Stimulated activated CD8-positive, alpha-beta memory T cell treated with anti-CD3 and anti-CD28 coated beads, Interleukin-2, amount 100 ng/mL, for 1 hour (primary cell): Measurements from ENCODE around the gene EEFSEC.

Experiments used
- DNase-seq, 2 donors: peaks; one replicate each; pipeline ENCODE4 v3.0.0-alpha.2; 2020; ENCODE audit warnings: low read depth in 2 of 2

Gene EEFSEC

GRCh38 chr3:128351546-128351945, 198.3 kb downstream of the EEFSEC start:
- DNase-seq = no peak

- DNase-seq = no peak
These were observed 199.0 kb downstream of the EEFSEC start for GRCh38 chr3:128352326-128352725.

GRCh38 chr3:128353361-128353965, 200.2 kb downstream of the EEFSEC start:
- no peak for DNase-seq

GRCh38 chr3:128353991-128354687, 200.9 kb downstream of the EEFSEC start:
- DNase-seq = no peak

- DNase-seq = no peak
These were observed 201.7 kb downstream of the EEFSEC start for GRCh38 chr3:128354788-128355542.

- no peak for DNase-seq
These were observed 202.2 kb downstream of the EEFSEC start for GRCh38 chr3:128355543-128355919.

- no peak for DNase-seq
These were observed 203.5 kb downstream of the EEFSEC start for GRCh38 chr3:128356822-128357221.

- no peak for DNase-seq
These were observed 204.3 kb downstream of the EEFSEC start for GRCh38 chr3:128357538-128357937.

- no peak for DNase-seq
These were observed 205.0 kb downstream of the EEFSEC start for GRCh38 chr3:128358156-128358895.

- no peak for DNase-seq
These were observed 205.9 kb downstream of the EEFSEC start for GRCh38 chr3:128359060-128359664.

GRCh38 chr3:128359846-128360642, 206.8 kb downstream of the EEFSEC start:
- DNase-seq = no peak

- DNase-seq = no peak
These were observed 207.5 kb downstream of the EEFSEC start for GRCh38 chr3:128360705-128361271.

- DNase-seq = no peak
These were observed 209.0 kb downstream of the EEFSEC start for GRCh38 chr3:128362026-128362965.

GRCh38 chr3:128364291-128364690, 211.0 kb downstream of the EEFSEC start:
- no peak for DNase-seq

GRCh38 chr3:128364808-128365360, 211.6 kb downstream of the EEFSEC start:
- DNase-seq = no peak

GRCh38 chr3:128366136-128366535, 212.9 kb downstream of the EEFSEC start:
- DNase-seq = no peak

- no peak for DNase-seq
These were observed 213.4 kb downstream of the EEFSEC start for GRCh38 chr3:128366652-128367051.

- no peak for DNase-seq
These were observed 213.9 kb downstream of the EEFSEC start for GRCh38 chr3:128367221-128367620.

- DNase-seq = no peak
These were observed 214.5 kb downstream of the EEFSEC start for GRCh38 chr3:128367761-128368160.
